Esophagus muscularis mucosa (tissue), 3 donors: ENCODE measurements around the gene KLHL5.

Experiments used
- CTCF ChIP-seq, 3 experiments: fragments of 200-600 bp in 2 of 3; fragments of 450-650 bp in 1 of 3; sonication (generic) in 2 of 3; IDR thresholded peaks; one replicate each; pipeline ENCODE4 v1.5.1; 2017 to 2019; ENCODE audit warnings: antibody characterized with exemption in 3 of 3, mild to moderate bottlenecking in 2 of 3, moderate library complexity in 1 of 3
- POLR2A ChIP-seq: fragments of 450-650 bp; IDR thresholded peaks from one replicate; pipeline ENCODE4 v1.6.1; 2017; ENCODE audit warnings: antibody characterized with exemption, moderate library complexity, mild to moderate bottlenecking, low read depth

GRCh38 chr4:39146211-39146610, 84.2 kb downstream of the KLHL5 start:
- TF ChIP-seq POLR2A: no peak
- TF ChIP-seq CTCF (IDR thresholded peaks at IDR 0.05): no peak
